ENCODE measurements around the gene NUP58.

NUP58 gene

DNA sequence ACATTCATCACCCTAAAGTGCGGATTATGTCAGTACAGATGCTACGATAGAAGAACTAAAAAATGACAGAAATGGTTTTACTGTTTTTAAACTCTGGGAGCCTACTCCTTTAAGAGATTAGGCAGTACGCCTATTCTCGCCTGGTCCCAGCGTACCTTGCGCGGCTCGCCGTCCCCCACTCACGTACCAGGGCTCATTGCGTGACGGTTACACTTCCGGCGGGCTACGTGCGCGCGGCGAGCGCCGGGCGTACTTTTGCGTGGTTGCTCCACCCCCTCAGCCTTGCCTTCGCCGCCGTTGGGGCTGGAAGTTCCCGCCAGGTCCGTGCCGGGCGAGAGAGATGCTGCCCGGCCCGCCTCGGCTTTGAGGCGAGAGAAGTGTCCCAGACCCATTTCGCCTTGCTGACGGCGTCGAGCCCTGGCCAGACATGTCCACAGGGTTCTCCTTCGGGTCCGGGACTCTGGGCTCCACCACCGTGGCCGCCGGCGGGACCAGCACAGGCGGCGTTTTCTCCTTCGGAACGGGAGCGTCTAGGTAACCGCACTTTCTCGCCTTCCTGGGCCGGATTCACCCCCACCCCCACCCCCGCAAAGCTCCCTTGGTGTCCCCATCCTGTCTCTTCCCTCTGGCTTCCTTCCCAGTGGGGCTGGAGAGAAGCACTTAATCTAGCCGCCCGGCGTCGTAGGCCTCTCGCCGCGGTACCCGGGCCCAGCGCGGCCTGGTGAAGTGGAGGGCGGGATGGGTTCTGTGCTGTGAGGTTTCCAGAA, at the start of gene NUP58:
Gene NUP58 (plus strand): TSS at position 279 of the 767 bp plus-strand sequence. CDS start 149 bp downstream, at position 428.
- DNase-seq (ENCODE audit: low read depth) = peak; percentile 88

DNA sequence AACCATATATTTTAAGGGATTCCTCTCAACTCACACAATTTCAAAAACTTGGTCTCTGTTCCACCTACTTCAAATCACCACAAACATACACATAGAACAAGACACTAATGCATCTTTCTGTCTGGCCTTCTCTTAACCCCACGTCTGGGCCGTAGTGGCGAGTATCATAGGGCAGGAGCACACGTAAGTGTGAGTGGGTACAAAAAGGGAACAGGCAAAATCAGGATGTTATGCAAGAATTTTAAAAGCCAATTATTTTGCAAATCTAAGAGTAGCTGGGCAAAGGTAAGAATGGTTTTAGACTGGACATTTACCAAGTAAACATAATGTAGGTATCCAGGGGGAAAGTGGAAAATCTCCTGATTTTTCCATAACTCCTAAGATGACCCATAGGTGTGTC, 49.2 kb upstream of the NUP58 start:
- DNase-seq (ENCODE audit: low read depth) = no peak

GRCh38 chr13:25252752-25253151, 48.7 kb upstream of the NUP58 start:
- no peak for DNase-seq (ENCODE audit: low read depth)

DNA sequence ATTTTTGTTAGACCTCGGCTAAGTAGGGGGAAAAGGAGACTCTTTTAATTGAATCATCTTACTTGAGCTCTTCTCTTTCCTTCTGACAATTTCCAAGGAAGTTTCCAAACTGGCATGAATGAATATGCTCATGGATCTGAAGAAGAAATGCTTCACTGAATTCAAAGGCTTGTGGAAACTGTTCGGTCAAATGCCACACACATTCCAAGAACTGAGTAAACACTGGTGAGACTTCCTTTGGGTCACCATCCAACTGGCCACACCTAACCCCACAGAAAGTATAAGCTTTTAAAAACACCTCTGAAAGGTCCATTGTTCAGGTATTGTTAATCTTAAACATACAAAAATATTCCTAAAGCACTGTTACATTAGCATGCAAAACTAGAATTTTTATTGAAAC, 47.7 kb upstream of the NUP58 start:
- DNase-seq (ENCODE audit: low read depth) = no peak

DNA sequence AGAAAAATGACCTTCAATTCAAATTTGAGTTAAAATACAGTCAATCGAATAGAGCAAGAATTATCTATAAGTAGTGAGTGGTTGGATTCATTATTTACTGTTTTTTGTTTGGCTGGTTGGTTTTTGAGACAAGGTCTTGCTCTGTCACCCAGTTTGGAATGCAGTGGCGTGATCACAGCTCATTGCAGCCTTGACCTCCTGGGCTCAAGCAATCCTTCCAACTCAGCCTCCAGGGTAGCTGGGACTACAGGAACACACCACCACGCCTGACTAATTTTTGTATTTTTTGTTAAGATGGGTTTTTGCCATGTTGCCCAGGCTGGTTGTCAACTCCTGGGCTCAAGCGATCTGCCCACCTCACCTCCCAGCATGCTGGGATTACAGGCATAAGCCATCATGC, 39.2 kb upstream of the NUP58 start:
- DNase-seq (ENCODE audit: low read depth) = no peak

DNA sequence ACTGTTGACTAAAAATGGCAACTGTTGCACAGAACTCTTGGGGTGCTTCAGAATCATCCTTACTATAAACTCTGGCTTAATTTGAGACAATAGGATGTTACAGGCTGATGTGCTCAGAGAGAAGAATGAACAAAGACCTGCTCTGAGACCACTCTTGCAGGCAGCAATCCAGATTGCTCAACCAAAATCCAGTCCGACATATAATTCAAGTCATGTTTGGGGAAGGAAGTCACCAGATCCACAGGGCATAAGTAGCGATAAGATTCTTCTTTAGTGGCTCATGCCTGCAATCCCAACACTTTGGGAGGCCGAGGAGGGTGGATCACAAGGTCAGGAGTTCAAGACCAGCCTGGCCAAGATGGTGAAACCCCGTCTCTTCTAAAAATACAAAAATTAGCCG, 34.7 kb upstream of the NUP58 start:
- DNase-seq (ENCODE audit: low read depth) = no peak

- DNase-seq (ENCODE audit: low read depth) = no peak
Observed at GRCh38 chr13:25267715-25268114, 33.7 kb upstream of the NUP58 start.

GRCh38 chr13:25268561-25268960, 32.9 kb upstream of the NUP58 start:
- no peak for DNase-seq (ENCODE audit: low read depth)

- no peak for DNase-seq (ENCODE audit: low read depth)
Observed at GRCh38 chr13:25276748-25277147, 24.7 kb upstream of the NUP58 start.

DNA sequence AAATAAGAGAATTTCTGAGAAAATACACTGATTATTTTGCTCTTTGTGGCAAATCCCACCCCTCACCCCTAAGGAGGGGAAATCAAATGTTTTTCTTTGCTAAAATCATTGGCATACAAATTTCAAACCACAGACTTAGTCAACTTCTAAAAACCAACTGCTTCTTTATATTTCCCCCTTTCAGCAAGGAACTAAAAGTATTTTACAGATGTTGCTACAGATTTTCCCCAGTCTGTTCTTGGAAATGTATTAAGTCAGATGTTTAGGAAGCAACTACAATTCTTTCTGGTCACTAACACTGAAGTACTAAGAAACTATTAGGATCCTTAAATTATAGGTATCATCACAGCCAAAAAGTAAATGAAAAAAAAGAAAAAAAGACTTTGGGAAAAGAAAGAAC, 21.0 kb upstream of the NUP58 start:
- DNase-seq (ENCODE audit: low read depth) = no peak

- DNase-seq (ENCODE audit: low read depth) = no peak
Observed at GRCh38 chr13:25281193-25281934, 20.1 kb upstream of the NUP58 start.

- no peak for DNase-seq (ENCODE audit: low read depth)
Observed at GRCh38 chr13:25281935-25282332, 19.5 kb upstream of the NUP58 start.

- DNase-seq (ENCODE audit: low read depth) = no peak
Observed at GRCh38 chr13:25286308-25286968, 15.0 kb upstream of the NUP58 start.

GRCh38 chr13:25286969-25287961, 14.2 kb upstream of the NUP58 start, which contains the start of gene MTMR6:
MTMR6 (minus strand) TSS chr13:25287488; CDS start chr13:25287247, 241 bp downstream.
- DNase-seq (ENCODE audit: low read depth) = peak; percentile 90

GRCh38 chr13:25288966-25289365, 12.5 kb upstream of the NUP58 start:
- no peak for DNase-seq (ENCODE audit: low read depth)

GRCh38 chr13:25291691-25292090, 9.7 kb upstream of the NUP58 start:
- no peak for DNase-seq (ENCODE audit: low read depth)

GRCh38 chr13:25292301-25292700, 9.1 kb upstream of the NUP58 start:
- no peak for DNase-seq (ENCODE audit: low read depth)

DNA sequence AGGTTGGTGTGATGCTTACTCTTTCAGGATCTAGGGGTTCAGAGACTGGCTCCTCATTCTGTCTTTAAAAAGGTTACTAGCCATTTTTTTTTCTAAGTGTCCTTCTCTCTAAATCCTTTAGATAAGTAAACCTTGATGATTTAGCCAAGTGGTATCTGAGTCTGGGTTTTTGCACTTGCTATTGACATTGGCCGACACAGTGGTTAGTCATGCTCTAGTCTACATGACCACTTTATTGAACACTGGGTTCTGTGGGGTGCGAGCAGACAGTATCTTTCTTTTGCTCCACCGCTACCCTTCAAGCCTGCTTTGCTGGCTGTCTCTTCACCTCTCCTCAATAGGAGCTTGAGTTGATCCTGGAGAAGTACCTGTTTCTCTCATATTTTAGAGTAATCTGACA, 6.2 kb upstream of the NUP58 start:
- no peak for DNase-seq (ENCODE audit: low read depth)

DNA sequence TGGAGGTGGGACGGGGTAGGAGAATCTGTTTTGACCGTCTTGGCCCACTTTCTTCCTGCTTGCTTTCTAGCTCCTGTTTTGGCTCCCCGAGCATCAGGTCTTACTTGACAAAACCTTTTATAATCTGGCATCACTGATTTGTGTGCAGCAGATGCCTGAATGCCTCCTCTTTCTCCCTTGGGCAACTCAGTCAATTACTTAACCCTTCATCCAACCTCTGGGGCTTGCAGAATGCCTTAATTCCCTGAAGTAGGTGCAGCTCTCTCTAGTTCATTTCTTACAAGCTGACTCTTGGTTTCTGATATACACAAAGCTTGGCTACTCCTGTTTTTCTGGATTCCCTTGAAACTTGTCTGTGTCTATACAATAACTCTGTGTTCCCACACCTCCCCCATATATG, 5.7 kb upstream of the NUP58 start:
- DNase-seq (ENCODE audit: low read depth) = no peak

- DNase-seq (ENCODE audit: low read depth) = no peak
Observed at GRCh38 chr13:25300861-25301346, 521 bp upstream of the NUP58 start.

DNA sequence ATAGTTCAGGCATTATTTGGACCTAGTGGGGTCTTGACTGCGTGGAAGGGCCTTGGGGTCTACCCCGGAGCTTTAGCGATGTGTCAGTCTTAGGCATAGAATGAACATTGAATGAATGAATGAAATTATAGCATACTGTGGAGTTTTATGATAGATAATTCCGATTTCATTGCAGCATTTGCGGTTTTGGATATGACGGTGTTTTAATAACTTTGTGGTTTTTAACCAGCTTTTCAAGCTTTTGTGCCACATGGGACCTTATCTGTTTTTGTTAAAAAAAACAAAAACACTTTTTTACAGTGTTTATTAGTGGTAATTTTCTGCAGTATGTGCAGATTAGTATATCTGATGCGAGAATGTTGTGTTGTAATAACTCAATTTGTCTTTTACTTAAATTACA, 696 bp downstream of the NUP58 start:
- DNase-seq (ENCODE audit: low read depth) = no peak

All from activated T-helper 1 cell treated with Interleukin-2 at 50 U/mL for 16 hours (primary cell).